Fibroblast of lung (primary cell): Measurements from ENCODE around the gene PTPN14.

ENCODE experiments used
- EZH2 ChIP-seq: IDR thresholded peaks from 2 replicates; pipeline ENCODE4 v1.5.1; 2012; ENCODE audit warnings: low read length, control low read depth, mild to moderate bottlenecking; ENCODE audit errors: missing control alignments
- TF ChIP-seq, protein P1 (sequence below), 2 donors: IDR thresholded peaks in 1 of 2; conservative IDR thresholded peaks in 1 of 2; 1 replicate in 1 of 2; 2 replicates in 1 of 2; pipeline ENCODE4 v1.5.1; 2011 to 2012; ENCODE audit warnings: low read length in 2 of 2, control low read depth in 1 of 2, inconsistent platforms in 1 of 2, low read depth in 1 of 2, mild to moderate bottlenecking in 1 of 2

DNA sequence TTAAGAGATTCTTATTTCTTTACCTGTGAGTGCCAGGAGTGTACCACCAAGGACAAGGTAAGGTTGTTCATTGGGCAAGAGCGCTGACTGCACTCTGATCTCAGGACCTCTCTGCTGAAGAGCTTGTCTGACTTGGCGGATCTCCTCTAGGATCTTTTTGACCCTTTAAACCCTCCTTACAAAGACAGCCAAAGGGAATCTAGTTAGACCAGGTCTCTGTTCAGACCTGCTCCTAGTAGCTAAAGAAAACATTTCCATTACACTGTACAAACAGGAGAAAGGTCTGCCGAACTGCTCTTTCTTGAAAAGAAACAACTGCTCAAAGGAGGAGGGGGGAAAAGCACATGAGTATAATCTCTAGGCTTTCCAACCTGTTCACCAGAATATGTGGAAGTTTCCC is 221.2 kb downstream of the PTPN14 start:
- TF ChIP-seq, protein P1, sequence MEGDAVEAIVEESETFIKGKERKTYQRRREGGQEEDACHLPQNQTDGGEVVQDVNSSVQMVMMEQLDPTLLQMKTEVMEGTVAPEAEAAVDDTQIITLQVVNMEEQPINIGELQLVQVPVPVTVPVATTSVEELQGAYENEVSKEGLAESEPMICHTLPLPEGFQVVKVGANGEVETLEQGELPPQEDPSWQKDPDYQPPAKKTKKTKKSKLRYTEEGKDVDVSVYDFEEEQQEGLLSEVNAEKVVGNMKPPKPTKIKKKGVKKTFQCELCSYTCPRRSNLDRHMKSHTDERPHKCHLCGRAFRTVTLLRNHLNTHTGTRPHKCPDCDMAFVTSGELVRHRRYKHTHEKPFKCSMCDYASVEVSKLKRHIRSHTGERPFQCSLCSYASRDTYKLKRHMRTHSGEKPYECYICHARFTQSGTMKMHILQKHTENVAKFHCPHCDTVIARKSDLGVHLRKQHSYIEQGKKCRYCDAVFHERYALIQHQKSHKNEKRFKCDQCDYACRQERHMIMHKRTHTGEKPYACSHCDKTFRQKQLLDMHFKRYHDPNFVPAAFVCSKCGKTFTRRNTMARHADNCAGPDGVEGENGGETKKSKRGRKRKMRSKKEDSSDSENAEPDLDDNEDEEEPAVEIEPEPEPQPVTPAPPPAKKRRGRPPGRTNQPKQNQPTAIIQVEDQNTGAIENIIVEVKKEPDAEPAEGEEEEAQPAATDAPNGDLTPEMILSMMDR (conservative IDR thresholded peaks at IDR 0.05 in 1 of 2, IDR thresholded peaks at IDR 0.05 in 1 of 2; ENCODE audit: low read depth in 1 of 2, low read length in 2 of 2) = no peak
- TF ChIP-seq EZH2 = no peak
